ENCODE measurements around the gene COL5A1.

DNA sequence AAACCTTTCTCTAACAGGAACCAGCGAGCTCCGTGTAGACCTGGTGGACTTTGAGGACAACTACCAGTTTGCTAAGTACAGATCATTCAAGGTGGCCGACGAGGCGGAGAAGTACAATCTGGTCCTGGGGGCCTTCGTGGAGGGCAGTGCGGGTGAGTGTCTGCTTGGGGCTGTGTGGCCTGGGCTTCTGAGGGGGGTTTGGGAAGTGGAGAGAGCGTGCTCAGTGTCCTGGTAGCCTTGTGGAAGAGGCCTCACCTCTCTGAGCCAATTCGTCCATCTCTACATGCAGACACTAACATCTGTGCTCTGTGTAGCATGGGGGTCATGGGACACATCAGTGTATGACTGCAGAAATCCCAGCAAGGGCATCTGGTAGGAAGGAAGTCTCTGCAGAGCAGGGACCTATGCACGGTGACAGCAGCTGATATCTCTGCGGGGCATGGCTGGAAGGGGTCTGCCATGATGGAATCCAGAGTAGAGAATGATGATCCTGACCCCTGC lies 244.9 kb downstream of the COL5A1 start:
- TF ChIP-seq, protein P1, sequence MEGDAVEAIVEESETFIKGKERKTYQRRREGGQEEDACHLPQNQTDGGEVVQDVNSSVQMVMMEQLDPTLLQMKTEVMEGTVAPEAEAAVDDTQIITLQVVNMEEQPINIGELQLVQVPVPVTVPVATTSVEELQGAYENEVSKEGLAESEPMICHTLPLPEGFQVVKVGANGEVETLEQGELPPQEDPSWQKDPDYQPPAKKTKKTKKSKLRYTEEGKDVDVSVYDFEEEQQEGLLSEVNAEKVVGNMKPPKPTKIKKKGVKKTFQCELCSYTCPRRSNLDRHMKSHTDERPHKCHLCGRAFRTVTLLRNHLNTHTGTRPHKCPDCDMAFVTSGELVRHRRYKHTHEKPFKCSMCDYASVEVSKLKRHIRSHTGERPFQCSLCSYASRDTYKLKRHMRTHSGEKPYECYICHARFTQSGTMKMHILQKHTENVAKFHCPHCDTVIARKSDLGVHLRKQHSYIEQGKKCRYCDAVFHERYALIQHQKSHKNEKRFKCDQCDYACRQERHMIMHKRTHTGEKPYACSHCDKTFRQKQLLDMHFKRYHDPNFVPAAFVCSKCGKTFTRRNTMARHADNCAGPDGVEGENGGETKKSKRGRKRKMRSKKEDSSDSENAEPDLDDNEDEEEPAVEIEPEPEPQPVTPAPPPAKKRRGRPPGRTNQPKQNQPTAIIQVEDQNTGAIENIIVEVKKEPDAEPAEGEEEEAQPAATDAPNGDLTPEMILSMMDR (optimal IDR thresholded peaks at IDR 0.05 in 1 of 3, IDR thresholded peaks at IDR 0.05 in 1 of 3, conservative IDR thresholded peaks at IDR 0.05 in 1 of 3; ENCODE audit: extremely low read depth in 1 of 3, insufficient read depth in 2 of 3, low read length in 3 of 3): no peak
- no peak for TF ChIP-seq EZH2 (IDR thresholded peaks at IDR 0.05; ENCODE audit: low read length)
